ENCODE results near the gene HSFX1.
"Not testable (repeated sequence)": the region's sequence is repeated elsewhere in the genome, so short reads cannot be mapped to it uniquely, and the experiment has no call there.

The HSFX1 gene, protein sequence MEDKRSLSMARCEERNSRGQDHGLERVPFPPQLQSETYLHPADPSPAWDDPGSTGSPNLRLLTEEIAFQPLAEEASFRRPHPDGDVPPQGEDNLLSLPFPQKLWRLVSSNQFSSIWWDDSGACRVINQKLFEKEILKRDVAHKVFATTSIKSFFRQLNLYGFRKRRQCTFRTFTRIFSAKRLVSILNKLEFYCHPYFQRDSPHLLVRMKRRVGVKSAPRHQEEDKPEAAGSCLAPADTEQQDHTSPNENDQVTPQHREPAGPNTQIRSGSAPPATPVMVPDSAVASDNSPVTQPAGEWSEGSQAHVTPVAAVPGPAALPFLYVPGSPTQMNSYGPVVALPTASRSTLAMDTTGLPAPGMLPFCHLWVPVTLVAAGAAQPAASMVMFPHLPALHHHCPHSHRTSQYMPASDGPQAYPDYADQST

GRCh38 chrX:149773768-149774167 lies at the start of gene HSFX1:
Gene HSFX1, plus strand, starts transcription at chrX:149774068. Its CDS starts 614 bp downstream, at chrX:149774682.
- DNase-seq (ENCODE audit: low spot score), result not testable (repeated sequence)

GRCh38 chrX:149727308-149727707 lies 46.6 kb upstream of the HSFX1 start:
- not testable (repeated sequence) for DNase-seq (ENCODE audit: low spot score)

- DNase-seq (ENCODE audit: low spot score), result not testable (repeated sequence)
Observed at GRCh38 chrX:149742269-149742668, 31.6 kb upstream of the HSFX1 start.

GRCh38 chrX:149746390-149747007 lies 27.4 kb upstream of the HSFX1 start:
- DNase-seq (ENCODE audit: low spot score), result not testable (repeated sequence)

DNA sequence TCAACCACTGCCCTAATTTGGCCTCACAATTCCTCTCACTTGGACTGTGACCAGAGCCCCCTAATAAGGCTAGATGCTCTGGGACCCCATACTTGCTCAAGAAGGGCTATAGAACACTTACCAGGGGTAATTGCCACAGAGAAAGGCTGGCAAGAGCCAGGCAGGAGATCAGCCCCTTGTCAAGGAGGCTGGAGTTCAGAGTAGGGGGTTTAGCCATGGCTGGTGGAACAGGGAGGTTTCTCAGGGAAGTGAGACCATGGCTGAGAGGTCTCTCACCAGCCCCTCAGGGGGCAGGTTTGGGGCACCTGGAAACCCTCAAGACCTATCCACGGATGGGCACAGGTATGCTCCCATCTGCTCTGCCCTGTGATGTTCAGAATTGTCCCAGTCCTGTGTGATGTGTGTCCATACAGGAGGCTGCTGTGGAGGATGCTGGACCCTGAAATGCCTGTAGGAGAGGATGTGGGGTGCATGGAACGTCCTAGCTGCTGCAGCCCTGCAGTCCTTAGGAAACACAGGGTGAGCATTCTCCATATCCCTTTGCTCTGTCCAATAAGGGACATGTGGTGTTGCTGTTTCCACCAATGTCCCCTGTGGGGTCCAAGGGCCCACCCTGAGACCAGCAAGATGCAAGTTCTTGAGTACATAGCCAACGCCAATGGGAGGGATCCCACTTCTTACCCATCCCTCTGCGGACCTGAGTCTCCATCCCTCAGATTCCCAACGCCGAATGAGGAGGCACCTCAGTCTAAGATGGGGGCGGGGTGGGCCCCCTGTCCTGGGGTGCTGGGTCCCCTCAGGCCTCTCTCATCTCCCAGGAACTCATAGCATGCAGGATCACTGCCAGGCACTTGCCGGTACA lies 16.4 kb upstream of the HSFX1 start:
- DNase-seq (ENCODE audit: low spot score), result no peak

GRCh38 chrX:149758068-149758714 lies 15.7 kb upstream of the HSFX1 start:
- DNase-seq (ENCODE audit: low spot score), result no peak

- DNase-seq (ENCODE audit: low spot score), result not testable (repeated sequence)
Observed at GRCh38 chrX:149758715-149759078, 15.2 kb upstream of the HSFX1 start.

DNA sequence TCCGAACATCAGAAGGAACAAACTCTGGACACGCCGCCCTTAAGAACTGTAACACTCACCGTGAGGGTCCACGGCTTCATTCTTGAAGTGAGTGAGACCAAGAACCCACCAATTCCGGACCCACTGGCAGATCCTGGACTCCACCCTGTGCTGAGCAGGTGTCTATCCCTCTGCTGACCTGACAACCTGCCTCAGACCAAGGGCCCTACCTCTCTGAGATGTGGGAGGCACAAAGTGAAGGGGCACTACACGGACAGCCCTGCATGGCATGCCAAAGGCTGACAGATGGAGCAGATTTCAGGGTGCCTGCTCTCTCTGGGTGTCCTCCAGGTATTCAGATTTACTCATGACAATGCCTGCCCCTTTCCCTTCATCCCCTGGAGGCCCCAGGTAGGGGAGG lies 14.0 kb upstream of the HSFX1 start:
- no peak for DNase-seq (ENCODE audit: low spot score)

- DNase-seq (ENCODE audit: low spot score), result no peak
Observed at GRCh38 chrX:149760965-149761364, 12.9 kb upstream of the HSFX1 start.

DNA sequence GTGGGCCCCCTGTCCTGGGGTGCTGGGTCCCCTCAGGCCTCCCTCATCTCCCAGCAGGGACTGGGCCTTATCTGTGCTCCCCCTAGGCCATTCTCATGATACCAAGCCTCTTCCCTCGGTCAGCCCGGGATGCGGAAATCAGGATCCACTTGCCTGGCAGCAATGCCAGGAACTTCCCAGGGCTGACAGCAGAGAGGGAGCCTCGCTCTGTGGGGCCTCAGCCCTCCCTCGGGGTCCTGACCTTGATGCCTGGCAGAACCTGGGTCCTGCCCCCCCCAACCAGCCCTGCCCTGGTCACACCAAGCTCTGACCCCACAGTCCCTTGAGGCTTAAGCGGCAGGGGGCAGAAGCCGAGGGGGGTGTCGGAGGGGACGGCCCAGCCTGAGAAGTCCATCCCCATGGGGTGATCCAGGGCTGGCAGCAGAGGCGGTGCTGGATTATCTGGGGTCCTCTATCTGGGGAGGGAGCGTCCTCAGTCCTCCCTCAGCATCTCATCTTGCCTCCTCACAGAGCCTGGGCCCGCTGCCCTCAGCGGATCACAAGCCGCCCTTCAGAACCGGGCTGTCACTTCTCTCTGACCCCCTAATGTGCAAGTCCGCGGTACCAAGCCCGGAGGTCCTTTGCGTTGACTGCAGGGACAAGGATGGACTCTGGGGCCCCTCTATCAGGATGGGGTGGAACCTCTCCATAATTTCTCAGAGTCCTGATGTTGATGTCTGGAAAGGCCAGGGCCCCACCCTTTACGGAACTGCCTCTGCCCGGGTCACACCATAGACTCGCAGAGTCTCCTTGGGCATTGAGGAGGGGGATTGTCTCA lies 11.8 kb upstream of the HSFX1 start:
- not testable (repeated sequence) for DNase-seq (ENCODE audit: low spot score)

- DNase-seq (ENCODE audit: low spot score), result no peak
Observed at GRCh38 chrX:149762696-149763614, 10.9 kb upstream of the HSFX1 start.

GRCh38 chrX:149770344-149770743 lies 3.5 kb upstream of the HSFX1 start:
- DNase-seq (ENCODE audit: low spot score), result not testable (repeated sequence)

DNA sequence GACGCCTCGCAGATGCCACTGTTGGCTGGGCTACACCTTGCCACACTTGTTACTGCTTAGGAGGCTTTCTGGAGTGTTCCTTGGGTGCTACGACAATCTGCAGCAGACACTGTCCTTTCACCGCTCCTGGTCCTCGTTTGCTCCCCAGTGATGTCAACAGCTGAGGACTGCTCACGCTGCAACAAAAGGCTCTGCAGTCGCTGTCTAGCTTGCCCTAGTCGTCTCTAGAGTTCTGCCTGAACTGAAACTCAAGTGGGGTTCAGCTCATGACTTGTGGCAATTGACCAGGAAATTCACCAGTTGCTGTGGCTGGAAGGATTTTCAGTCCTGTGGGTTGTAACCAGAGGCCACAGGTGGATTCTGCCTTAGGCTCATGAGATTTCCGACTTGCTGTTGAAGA lies 842 bp upstream of the HSFX1 start:
- not testable (repeated sequence) for DNase-seq (ENCODE audit: low spot score)

- not testable (repeated sequence) for DNase-seq (ENCODE audit: low spot score)
Observed at GRCh38 chrX:149777999-149778398, 4.1 kb downstream of the HSFX1 start.

- not testable (repeated sequence) for DNase-seq (ENCODE audit: low spot score)
Observed at GRCh38 chrX:149781727-149782126, 7.9 kb downstream of the HSFX1 start, which contains the start of gene MAGEA9. Gene MAGEA9, plus strand, starts transcription at chrX:149781930. Its CDS starts 4,281 bp downstream, at chrX:149786211.

GRCh38 chrX:149795531-149795930 lies 21.7 kb downstream of the HSFX1 start:
- not testable (repeated sequence) for DNase-seq (ENCODE audit: low spot score)

- no peak for DNase-seq (ENCODE audit: low spot score)
Observed at GRCh38 chrX:149799095-149799714, 25.3 kb downstream of the HSFX1 start.

GRCh38 chrX:149799938-149800337 lies 26.1 kb downstream of the HSFX1 start:
- no peak for DNase-seq (ENCODE audit: low spot score)

- DNase-seq (ENCODE audit: low spot score), result no peak
Observed at GRCh38 chrX:149803458-149804062, 29.7 kb downstream of the HSFX1 start.

Measured in globus pallidus (tissue), 1 donor.